ENCODE measurements around the gene GNB5. TPM values are rescaled to one million over a fixed set of nuclear protein-coding genes. Genes with fewer than 3 reads are reported as not detected.
"Not testable (repeated sequence)": the region's sequence is repeated elsewhere in the genome, so short reads cannot be mapped to it uniquely, and the experiment has no call there.

GNB5 gene
- total RNA-seq, 1 donor from 2014 or later = 29.4 TPM

- DNase-seq (ENCODE audit: low spot score) = no peak
Measured at GRCh38 chr15:52094811-52095584, 96.2 kb downstream of the GNB5 start.

GRCh38 chr15:52093539-52094510 lies 97.4 kb downstream of the GNB5 start:
- DNase-seq (ENCODE audit: low spot score) = peak; percentile 59

- no peak for DNase-seq (ENCODE audit: low spot score)
Measured at GRCh38 chr15:52093167-52093538, 98.0 kb downstream of the GNB5 start.

DNA sequence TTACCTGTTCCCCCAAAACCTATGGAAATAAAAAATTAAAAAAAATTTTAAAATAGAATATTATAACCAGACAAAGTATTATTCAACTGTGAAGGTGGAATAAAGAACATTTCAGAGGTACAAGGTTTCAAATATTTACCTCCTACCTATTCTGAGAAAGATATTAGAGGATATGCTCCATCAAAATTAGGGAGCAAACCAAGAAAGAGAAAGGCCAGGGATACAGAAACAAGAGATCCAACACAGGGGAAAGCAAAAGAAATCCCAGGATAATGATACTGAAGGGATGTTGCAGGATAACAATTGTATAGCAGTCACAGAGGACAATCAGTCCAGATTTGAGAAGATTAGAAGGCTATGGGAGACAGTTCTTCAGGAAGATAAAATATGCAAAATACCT lies 101.0 kb downstream of the GNB5 start:
- no peak for DNase-seq (ENCODE audit: low spot score)

DNA sequence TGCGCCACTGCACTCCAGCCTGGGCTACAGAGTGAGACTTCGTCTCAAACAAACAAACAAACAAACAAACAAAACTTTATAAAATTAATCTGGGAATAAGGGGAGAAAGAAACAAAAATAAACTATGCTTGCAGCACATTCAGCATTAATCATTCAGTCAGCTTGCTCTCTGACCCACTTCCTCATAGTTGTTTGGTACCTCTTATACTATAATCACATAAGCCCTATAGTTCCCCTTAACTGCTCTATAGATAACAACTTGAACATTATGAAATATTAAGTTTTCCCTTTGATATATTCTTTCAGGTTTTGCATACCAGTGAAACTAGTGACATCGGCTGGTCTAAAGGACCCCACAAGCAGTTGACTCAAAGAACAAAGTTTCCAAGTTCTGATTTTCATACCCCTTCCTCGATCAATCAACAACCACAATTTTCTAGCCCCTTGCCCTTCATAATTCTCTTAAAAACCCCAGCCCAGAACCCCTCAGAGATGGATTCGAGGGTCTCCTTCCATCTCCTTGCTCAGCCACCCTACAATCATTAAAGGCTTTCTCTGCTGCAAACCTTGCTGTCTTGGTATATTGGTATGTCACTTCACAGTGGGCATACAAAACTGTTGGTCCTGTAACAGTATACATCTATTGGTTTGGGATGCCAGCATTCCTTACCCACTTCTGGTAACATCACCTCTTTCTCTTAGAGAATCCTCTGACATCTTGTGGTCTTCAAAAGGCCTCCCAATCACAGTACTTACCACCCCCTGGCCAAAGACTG lies 105.0 kb downstream of the GNB5 start:
- DNase-seq (ENCODE audit: low spot score) = no peak

GRCh38 chr15:52085299-52085698 lies 105.9 kb downstream of the GNB5 start:
- no peak for DNase-seq (ENCODE audit: low spot score)

DNA sequence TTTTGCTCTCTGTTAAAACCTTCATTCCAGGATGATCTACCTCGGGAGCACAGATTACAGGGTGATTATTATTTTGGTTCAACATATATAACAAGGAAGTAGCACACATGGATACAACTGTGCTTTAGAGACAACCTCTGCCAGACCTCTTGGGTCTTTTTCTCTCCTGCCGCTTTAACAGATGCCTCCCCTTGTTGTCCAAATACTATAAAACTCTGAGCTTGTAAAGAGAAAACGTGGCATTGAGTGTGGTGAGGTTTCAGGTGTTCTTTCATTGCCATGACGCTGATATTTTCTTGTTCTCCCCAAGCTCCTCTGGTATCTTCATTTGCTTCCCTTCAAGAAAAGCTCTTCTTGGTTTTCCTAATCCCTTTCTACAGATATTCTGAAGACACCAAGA lies 107.6 kb downstream of the GNB5 start:
- DNase-seq (ENCODE audit: low spot score) = no peak

DNA sequence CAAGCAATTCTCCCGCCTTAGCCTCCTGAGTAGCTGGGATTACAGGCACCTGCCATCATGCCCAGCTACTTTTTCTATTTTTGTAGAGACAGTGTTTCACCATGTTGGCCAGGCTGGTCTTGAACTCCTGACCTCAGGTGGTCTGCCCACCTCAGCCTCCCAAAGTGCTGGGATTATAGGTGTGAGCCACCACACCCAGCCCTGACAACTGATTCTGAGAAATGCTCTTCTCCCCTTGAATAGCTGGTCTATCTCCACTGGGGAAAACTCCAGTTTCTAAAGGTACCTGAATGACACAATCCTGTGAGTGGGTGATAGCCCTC lies 108.2 kb downstream of the GNB5 start:
- DNase-seq (ENCODE audit: low spot score) = not testable (repeated sequence)

DNA sequence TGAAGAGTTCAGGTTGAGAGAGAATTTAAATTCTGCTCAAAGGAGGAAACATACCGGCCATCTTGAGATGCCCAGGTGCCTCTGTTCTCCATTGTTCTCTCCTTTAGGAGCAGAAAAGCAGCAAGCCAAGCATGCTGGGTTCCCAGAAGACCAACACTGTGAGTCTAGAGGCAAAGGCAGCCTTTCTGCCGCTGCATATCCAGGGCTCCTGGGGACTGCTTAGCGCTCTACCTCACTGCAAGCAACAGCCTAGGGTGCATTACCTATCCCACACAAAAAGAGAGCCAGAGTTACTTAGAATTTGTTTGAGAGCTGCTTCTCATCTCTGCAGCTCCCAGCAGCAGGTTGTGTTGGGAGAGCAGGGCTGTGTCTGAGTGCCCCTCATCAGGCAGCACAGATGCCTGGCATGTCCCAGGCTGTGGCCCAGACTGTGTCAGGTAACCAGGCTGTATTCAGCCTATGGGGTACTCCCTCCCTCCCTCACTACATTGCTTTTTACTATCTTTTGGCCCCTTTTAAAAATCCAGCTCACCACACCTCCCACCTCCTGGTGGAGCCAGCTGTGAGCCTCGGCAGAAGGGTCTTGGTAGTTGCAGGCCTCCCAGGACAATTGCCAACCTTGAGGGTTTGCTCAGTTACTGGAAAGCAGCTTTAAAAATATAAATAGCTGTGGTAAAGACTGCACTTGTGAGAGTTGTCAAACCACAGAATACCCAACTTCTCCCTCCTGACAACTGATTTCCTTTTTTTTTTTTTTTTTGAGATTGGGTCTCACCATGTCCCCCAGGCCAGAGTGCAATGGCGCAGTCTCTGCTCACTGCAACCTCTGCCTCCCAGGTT lies 108.8 kb downstream of the GNB5 start:
- no peak for DNase-seq (ENCODE audit: low spot score)

- DNase-seq (ENCODE audit: low spot score) = no peak
Measured at GRCh38 chr15:52080706-52081392, 110.3 kb downstream of the GNB5 start.

GRCh38 chr15:52080031-52080430 lies 111.2 kb downstream of the GNB5 start:
- no peak for DNase-seq (ENCODE audit: low spot score)

DNA sequence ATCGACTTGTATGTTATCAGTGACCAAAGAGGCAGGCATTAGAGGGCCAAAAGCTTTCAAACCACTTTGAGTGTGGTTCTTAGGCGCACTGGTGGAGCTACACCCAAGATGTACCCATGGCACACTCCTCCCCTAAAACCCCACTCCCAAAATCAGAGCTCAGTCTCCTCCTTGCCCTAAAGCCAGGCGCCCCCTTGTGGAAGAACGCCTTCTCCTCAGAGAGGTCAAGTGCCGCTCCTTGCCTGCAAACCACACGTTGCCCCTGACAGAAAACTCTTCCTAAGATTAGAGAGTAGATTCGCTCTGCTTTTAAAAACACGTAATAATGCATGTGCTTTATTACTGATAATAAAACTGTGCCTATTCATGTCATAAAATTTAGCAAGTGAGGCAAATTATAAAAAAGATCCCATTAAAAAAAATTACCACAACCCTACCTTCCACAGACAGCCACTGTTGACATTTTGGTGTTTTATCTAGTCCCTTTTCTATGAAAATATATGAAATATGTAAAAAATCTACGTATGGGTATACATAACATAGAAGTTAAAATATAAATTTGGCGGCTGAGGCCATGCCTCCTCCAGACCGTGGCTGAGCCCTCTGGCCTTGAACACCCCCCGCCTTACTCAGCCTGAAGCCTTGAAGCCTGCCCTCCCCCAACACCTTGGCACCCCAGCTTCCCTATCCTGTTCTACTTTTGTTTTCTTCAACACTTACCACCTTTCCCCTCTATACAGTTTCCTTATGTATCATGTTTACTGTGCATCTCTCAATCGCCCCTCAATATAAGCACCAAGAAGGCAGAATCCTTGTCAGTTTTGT lies 112.1 kb downstream of the GNB5 start:
- peak; percentile 71 for DNase-seq (ENCODE audit: low spot score)

- no peak for DNase-seq (ENCODE audit: low spot score)
Measured at GRCh38 chr15:52078197-52078875, 112.9 kb downstream of the GNB5 start.

GRCh38 chr15:52076889-52077781 lies 114.1 kb downstream of the GNB5 start:
- DNase-seq (ENCODE audit: low spot score) = no peak

DNA sequence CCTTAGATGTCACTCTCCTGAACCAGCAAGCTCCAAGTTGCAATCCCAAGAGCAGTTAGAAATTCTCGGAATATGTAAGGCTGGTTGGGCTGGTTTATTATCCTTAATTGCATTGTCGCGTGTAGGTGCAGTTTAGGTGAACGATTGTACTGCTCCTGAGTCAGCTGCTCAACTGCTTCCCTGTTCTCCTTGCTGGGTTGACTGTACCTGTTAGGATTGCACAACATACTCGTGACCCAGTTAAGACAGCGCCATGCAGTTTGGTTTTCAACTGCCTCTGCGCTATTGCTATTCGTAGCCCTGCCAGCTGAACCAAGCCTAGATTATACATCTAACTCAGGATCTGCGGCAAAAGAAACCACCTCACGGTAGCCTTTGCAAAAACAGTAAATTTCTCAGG lies 119.6 kb downstream of the GNB5 start:
- DNase-seq (ENCODE audit: low spot score) = peak; percentile 67

- DNase-seq (ENCODE audit: low spot score) = no peak
Measured at GRCh38 chr15:52069559-52069958, 121.6 kb downstream of the GNB5 start.

DNA sequence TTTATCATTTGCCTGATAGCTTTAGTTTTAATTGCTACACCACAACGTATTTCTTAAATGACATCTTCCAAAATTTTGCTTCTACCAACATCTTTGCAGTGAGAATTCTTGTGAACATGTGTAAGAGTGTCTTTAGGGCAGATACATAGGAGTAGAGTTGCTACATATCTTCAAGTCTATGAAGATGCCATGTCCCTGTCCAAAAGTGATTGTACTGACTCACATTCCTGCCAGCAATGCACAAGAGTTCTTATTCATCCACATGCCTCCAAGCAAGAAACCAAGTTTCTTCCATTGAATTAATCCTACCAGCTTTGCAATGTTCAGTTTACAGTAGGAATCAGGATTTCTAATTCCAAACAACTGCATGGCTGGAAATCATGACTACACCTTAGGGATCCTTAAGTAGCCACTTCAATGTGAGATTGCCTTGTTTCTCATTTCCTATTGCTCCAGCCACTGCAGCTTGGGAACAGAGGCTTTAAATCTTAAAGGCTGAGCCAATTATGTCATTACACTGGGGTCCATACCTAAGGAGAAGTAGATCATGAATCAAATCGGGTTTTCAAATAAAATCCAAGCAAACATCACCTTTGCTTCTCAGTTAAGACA lies 123.1 kb downstream of the GNB5 start:
- no peak for DNase-seq (ENCODE audit: low spot score)

- no peak for DNase-seq (ENCODE audit: low spot score)
Measured at GRCh38 chr15:52067545-52067926, 123.7 kb downstream of the GNB5 start.
